ENCODE data around the gene SURF4.

Gene SURF4

DNA sequence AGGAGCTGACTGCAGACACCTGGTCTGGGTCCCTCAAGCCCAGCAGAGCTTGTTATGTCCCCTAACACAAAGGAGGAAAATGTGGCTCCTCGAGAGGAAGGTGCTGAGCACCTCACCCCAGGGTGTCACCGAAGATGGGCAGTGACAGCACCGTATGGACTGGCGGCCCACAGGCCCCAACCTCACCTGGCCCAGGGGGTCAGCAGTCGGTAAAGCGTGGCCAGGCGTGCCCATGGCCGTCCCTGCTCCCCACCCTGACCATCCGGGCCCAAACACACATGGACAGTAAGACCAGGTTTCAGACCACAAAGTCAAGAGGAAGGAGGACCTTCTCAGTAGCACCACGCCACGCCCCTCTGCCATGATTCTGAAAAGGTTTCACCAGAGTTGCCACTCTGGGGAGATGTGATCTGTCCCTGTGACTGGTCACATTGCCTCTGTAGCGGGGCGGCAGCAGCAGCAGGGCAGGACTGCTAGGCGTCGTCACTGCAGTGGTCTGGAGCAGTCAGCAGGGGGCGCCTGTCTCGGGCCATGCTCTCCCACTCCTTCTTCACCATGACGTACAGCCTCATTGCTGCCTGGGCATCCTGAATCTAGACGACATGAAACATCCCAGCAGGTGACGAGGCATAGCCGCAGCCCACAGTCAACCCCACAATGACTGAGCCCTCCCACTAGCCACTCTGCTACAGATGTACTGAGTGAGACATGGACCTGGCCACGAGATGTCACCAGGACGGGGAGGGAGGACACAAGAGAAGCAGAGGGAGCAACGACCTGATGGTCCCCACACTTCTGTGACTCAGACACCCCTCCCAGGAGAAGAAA, 30.8 kb upstream of the SURF4 start:
- Histone ChIP-seq H3K27ac (ENCODE audit: low read depth, low read length) (no peak overlapping the region), H3K4me3 (ENCODE audit: low read depth in 1 of 2, low read length in 2 of 2) (no peak overlapping the region), H3K9ac (ENCODE audit: low read length) (no peak overlapping the region), H3K4me1 (ENCODE audit: insufficient read depth, low read length) (no peaks in the 10 kb centered on the region), H3K9me3 (ENCODE audit: low read length) (no peaks in the 10 kb centered on the region), H3K36me3 (ENCODE audit: insufficient read depth, low read length) (peaks cover 58% of the 10 kb centered on the region), H3K27me3 (ENCODE audit: control insufficient read depth in 1 of 2, insufficient read depth in 2 of 2, low read length in 2 of 2) (no peaks in the 10 kb centered on the region)

DNA sequence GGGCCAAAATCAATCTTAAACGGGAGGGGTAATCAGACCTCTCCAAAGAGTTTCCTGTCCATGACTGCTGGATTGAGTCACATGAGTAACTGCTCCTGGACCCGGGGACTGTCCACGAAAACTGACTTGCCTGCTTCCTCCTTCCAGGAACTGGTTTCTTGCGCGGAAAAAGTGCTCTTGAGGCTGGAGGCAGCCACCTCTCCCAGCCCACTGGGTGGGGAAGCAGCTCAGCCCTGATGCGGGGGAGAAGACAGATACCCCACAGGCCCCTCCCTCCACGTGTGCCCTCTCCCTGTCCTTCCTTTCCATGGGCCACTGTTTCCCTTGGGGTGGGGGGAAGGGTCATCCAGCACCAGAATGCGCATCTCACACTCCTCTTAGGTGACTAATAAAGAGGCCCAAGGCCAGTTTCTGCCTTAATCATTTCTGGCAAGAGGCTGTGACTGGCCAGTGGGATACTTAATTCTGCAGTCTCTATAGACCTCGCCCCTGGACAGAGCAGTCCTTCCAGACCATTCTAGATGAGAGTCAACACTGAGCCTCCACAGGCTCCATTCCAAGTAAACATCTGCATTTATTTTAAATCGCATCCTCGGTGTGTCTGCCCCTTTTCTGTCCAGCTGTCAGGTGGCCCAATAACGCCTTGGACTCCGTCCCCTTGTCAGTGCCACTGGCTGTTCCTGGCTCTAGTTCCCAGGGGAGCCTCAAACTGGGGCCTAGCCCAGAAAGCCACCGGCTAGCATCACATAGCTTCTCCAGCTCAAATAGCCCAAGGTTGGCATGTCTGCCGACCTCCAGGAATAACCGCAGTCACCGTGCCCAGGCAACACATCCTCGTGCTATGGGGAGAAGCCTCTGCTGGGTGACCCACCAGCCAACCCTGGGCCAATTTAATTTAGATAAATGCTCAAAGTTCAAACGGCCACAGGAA, 29.9 kb upstream of the SURF4 start:
- peaks cover 53% of the 10 kb centered on the region for H3K36me3 ChIP-seq (ENCODE audit: insufficient read depth, low read length)
- H3K9ac ChIP-seq (ENCODE audit: low read length), result no peak overlapping the region
- H3K9me3 ChIP-seq (ENCODE audit: low read length), result no peaks in the 10 kb centered on the region
- H3K4me1 ChIP-seq (ENCODE audit: insufficient read depth, low read length), result no peaks in the 10 kb centered on the region
- H3K4me3 ChIP-seq (ENCODE audit: low read depth in 1 of 2, low read length in 2 of 2), result no peak overlapping the region
- H3K27ac ChIP-seq (ENCODE audit: low read depth, low read length), result no peak overlapping the region
- H3K27me3 ChIP-seq (ENCODE audit: control insufficient read depth in 1 of 2, insufficient read depth in 2 of 2, low read length in 2 of 2), result no peaks in the 10 kb centered on the region

GRCh38 chr9:133404454-133405002, 28.7 kb upstream of the SURF4 start:
- H3K9ac ChIP-seq (ENCODE audit: low read length), result no peak overlapping the region
- H3K27me3 ChIP-seq (ENCODE audit: control insufficient read depth in 1 of 2, insufficient read depth in 2 of 2, low read length in 2 of 2), result no peaks in the 10 kb centered on the region
- H3K27ac ChIP-seq (ENCODE audit: low read depth, low read length), result no peak overlapping the region
- no peak overlapping the region for H3K4me3 ChIP-seq (ENCODE audit: low read depth in 1 of 2, low read length in 2 of 2)
- H3K4me1 ChIP-seq (ENCODE audit: insufficient read depth, low read length), result no peaks in the 10 kb centered on the region
- H3K9me3 ChIP-seq (ENCODE audit: low read length), result no peaks in the 10 kb centered on the region
- peaks cover 40% of the 10 kb centered on the region for H3K36me3 ChIP-seq (ENCODE audit: insufficient read depth, low read length)

DNA sequence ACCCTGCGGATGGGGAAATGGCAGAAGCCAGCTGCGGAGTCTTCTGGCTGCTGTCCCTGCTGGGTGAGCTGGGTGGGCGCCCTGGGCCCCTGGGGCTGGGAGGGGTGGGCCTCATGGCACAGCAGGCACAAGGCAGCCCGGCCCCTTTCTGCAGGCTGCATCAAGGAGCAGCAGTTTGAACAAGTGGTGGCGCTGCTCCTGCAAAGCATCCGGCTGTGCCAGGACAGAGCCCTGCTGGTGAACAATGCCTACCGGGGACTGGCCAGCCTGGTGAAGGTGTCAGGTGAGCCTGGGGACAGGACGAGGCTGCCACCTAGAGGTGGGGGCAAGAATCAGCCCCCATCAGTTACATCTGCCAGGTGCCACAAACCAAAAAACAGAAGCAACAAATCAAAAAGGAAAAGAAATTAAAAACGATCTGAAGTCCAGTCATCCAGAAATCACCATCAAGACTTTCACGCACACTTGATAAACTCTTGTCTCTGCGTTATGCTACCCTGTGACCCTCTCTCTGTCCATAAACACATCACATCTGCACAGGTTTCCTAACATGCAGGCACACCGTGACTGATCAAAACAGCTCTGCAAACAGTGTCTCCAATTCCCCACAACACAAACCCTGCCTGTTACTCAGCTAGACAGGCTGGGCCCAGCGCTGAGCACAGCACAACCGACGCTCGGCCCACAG, 28.1 kb upstream of the SURF4 start:
- H3K27me3 ChIP-seq (ENCODE audit: control insufficient read depth in 1 of 2, insufficient read depth in 2 of 2, low read length in 2 of 2), result no peaks in the 10 kb centered on the region
- H3K9ac ChIP-seq (ENCODE audit: low read length), result no peak overlapping the region
- H3K4me3 ChIP-seq (ENCODE audit: low read depth in 1 of 2, low read length in 2 of 2), result no peak overlapping the region
- H3K4me1 ChIP-seq (ENCODE audit: insufficient read depth, low read length), result no peaks in the 10 kb centered on the region
- no peaks in the 10 kb centered on the region for H3K9me3 ChIP-seq (ENCODE audit: low read length)
- H3K27ac ChIP-seq (ENCODE audit: low read depth, low read length), result no peak overlapping the region
- peaks cover 39% of the 10 kb centered on the region for H3K36me3 ChIP-seq (ENCODE audit: insufficient read depth, low read length)

DNA sequence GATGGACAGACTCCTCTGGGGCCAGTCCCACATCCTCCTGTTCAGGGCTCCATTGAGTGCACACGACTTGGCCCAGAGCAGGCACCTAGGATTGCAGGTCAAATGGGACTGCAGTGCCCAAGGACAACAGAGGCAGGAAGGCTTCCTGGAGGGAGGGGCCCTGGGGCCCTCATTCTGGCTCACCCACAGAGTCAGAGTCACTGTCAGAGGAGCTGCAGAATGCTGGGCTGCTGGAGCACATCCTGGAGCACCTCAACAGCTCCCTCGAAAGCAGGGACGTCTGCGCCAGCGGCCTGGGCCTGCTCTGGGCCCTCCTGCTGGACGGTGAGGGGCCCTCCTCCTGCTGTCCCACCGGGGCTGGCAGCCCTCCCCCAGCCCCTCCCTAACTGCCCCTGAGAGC, 26.8 kb upstream of the SURF4 start:
- Histone ChIP-seq H3K4me1 (ENCODE audit: insufficient read depth, low read length) (no peaks in the 10 kb centered on the region), H3K27ac (ENCODE audit: low read depth, low read length) (no peak overlapping the region), H3K27me3 (ENCODE audit: control insufficient read depth in 1 of 2, insufficient read depth in 2 of 2, low read length in 2 of 2) (no peaks in the 10 kb centered on the region), H3K9ac (ENCODE audit: low read length) (no peak overlapping the region), H3K4me3 (ENCODE audit: low read depth in 1 of 2, low read length in 2 of 2) (no peak overlapping the region), H3K36me3 (ENCODE audit: insufficient read depth, low read length) (peaks cover 29% of the 10 kb centered on the region), H3K9me3 (ENCODE audit: low read length) (no peaks in the 10 kb centered on the region)

DNA sequence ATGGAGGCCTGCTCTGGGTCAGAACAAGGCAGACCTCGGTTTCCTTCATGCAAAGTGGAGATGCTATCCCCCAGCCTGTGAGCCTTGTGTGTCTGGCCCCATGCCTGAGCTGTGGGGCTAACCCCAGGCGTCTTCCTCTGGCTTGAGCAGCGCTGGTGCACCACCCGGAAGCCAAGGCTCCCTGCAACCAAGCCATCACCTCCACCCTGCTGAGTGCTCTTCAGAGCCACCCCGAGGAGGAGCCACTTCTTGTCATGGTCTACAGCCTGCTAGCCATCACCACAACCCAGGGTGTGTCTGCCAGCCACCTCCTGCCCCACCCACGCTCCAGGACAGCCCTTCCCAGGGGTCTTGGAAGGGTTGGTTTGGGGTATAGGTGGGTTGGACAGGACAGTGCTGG, 25.7 kb upstream of the SURF4 start:
- Histone ChIP-seq H3K4me1 (ENCODE audit: insufficient read depth, low read length) (no peaks in the 10 kb centered on the region), H3K27ac (ENCODE audit: low read depth, low read length) (no peak overlapping the region), H3K27me3 (ENCODE audit: control insufficient read depth in 1 of 2, insufficient read depth in 2 of 2, low read length in 2 of 2) (no peaks in the 10 kb centered on the region), H3K9ac (ENCODE audit: low read length) (no peak overlapping the region), H3K9me3 (ENCODE audit: low read length) (no peaks in the 10 kb centered on the region), H3K4me3 (ENCODE audit: low read depth in 1 of 2, low read length in 2 of 2) (no peak overlapping the region), H3K36me3 (ENCODE audit: insufficient read depth, low read length) (peaks cover 20% of the 10 kb centered on the region)

GRCh38 chr9:133400292-133400691, 24.4 kb upstream of the SURF4 start:
- no peaks in the 10 kb centered on the region for H3K27me3 ChIP-seq (ENCODE audit: control insufficient read depth in 1 of 2, insufficient read depth in 2 of 2, low read length in 2 of 2)
- H3K9me3 ChIP-seq (ENCODE audit: low read length), result no peaks in the 10 kb centered on the region
- H3K4me3 ChIP-seq (ENCODE audit: low read depth in 1 of 2, low read length in 2 of 2), result no peak overlapping the region
- peaks cover 7% of the 10 kb centered on the region for H3K36me3 ChIP-seq (ENCODE audit: insufficient read depth, low read length)
- H3K27ac ChIP-seq (ENCODE audit: low read depth, low read length), result no peak overlapping the region
- H3K4me1 ChIP-seq (ENCODE audit: insufficient read depth, low read length), result no peaks in the 10 kb centered on the region
- H3K9ac ChIP-seq (ENCODE audit: low read length), result no peak overlapping the region

DNA sequence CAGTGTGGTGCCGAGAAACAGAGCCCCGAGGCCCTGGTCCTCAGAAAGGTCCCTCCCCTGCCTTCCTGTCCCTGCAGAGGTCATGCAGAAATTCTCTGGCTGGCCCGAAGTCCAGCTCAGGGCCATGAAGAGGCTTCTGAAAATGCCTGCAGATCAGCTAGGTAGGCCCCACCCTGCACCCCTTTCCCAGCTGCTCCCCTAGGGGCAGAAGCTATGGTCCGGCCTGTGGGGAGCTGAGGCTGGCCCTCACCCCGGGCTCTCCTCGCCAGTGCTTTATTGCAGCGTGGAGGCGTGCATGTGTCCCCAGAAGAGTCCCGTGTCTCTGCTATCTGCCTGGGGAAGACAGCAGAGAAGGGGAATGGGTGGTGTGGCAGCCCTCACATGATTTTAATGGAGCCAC, 22.0 kb upstream of the SURF4 start:
- no peak overlapping the region for H3K9ac ChIP-seq (ENCODE audit: low read length)
- H3K36me3 ChIP-seq (ENCODE audit: insufficient read depth, low read length), result no peaks in the 10 kb centered on the region
- H3K4me3 ChIP-seq (ENCODE audit: low read depth in 1 of 2, low read length in 2 of 2), result no peak overlapping the region
- no peak overlapping the region for H3K27ac ChIP-seq (ENCODE audit: low read depth, low read length)
- H3K27me3 ChIP-seq (ENCODE audit: control insufficient read depth in 1 of 2, insufficient read depth in 2 of 2, low read length in 2 of 2), result peaks cover 0 to 10% of the 10 kb centered on the region in 2 donors
- H3K9me3 ChIP-seq (ENCODE audit: low read length), result no peaks in the 10 kb centered on the region
- no peaks in the 10 kb centered on the region for H3K4me1 ChIP-seq (ENCODE audit: insufficient read depth, low read length)

DNA sequence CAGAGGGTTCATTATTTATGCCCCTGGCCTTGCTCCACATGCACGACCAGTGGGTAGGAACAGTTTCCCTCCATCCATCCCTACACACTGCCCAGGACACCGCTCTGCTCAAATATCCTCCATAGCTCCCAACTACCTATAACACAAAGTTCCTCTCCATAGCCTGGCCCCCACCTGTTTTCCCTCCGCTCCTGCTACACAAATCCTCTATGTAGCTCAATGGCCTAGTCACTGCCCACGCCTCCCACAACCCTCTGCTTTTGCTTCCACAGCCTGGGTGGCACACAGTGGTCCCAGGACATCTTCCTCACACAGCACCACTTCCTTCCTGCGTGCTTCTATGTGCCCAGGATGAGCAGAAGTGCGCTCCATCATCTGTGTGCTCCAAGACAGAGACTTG, 21.5 kb upstream of the SURF4 start:
- Histone ChIP-seq H3K9me3 (ENCODE audit: low read length) (no peaks in the 10 kb centered on the region), H3K4me3 (ENCODE audit: low read depth in 1 of 2, low read length in 2 of 2) (no peak overlapping the region), H3K27ac (ENCODE audit: low read depth, low read length) (no peak overlapping the region), H3K36me3 (ENCODE audit: insufficient read depth, low read length) (no peaks in the 10 kb centered on the region), H3K9ac (ENCODE audit: low read length) (no peak overlapping the region), H3K27me3 (ENCODE audit: control insufficient read depth in 1 of 2, insufficient read depth in 2 of 2, low read length in 2 of 2) (peaks cover 0 to 10% of the 10 kb centered on the region in 2 donors), H3K4me1 (ENCODE audit: insufficient read depth, low read length) (no peaks in the 10 kb centered on the region)

GRCh38 chr9:133396952-133397351, 21.1 kb upstream of the SURF4 start:
- Histone ChIP-seq H3K27ac (ENCODE audit: low read depth, low read length) (no peak overlapping the region), H3K4me3 (ENCODE audit: low read depth in 1 of 2, low read length in 2 of 2) (no peak overlapping the region), H3K9ac (ENCODE audit: low read length) (no peak overlapping the region), H3K27me3 (ENCODE audit: control insufficient read depth in 1 of 2, insufficient read depth in 2 of 2, low read length in 2 of 2) (peaks cover 0 to 10% of the 10 kb centered on the region in 2 donors), H3K9me3 (ENCODE audit: low read length) (no peaks in the 10 kb centered on the region), H3K36me3 (ENCODE audit: insufficient read depth, low read length) (no peaks in the 10 kb centered on the region), H3K4me1 (ENCODE audit: insufficient read depth, low read length) (no peaks in the 10 kb centered on the region)

GRCh38 chr9:133394687-133395271, 18.9 kb upstream of the SURF4 start:
- Histone ChIP-seq H3K27me3 (ENCODE audit: control insufficient read depth in 1 of 2, insufficient read depth in 2 of 2, low read length in 2 of 2) (peaks cover 0 to 10% of the 10 kb centered on the region in 2 donors), H3K9me3 (ENCODE audit: low read length) (no peaks in the 10 kb centered on the region), H3K27ac (ENCODE audit: low read depth, low read length) (no peak overlapping the region), H3K9ac (ENCODE audit: low read length) (no peak overlapping the region), H3K4me1 (ENCODE audit: insufficient read depth, low read length) (no peaks in the 10 kb centered on the region), H3K4me3 (ENCODE audit: low read depth in 1 of 2, low read length in 2 of 2) (no peak overlapping the region), H3K36me3 (ENCODE audit: insufficient read depth, low read length) (no peaks in the 10 kb centered on the region)

All from muscle layer of colon (tissue), 2 donors.